PC-9 (cell line): ENCODE data around the gene EXOC3L2. TPM values are rescaled to one million over a fixed set of nuclear protein-coding genes. Genes with fewer than 3 reads are reported as not detected.

Experiments used
- BruUV-seq: library from RNA; stranded (reverse); fragments of 400-500 nt; replicated peaks from 2 replicates; lab custom pipeline; 2021; lab: Mats Ljungman, UMichigan
- CTCF ChIA-PET: fragments of 300-600 bp; sonication (Branson Sonifier 250); formaldehyde crosslinking; loops from one replicate; lab custom pipeline; 2022; ENCODE audit warnings: antibody characterized with exemption; lab: Charles Lee
- POLR2A ChIA-PET: fragments of 300-600 bp; sonication (Branson Sonifier 250); formaldehyde crosslinking; loops from one replicate; lab custom pipeline; 2022; ENCODE audit warnings: antibody characterized with exemption; ENCODE audit not compliant: unreplicated experiment; lab: Charles Lee
- DNase-seq, 2 experiments: peaks; one replicate each; pipeline versions ENCODE4 v3.0.0 to v3.0.0-alpha.2; 2015 to 2022; ENCODE audit warnings: mixed read lengths in 1 of 2
- H2AFZ ChIP-seq: fragments of 200-600 bp; sonication (generic); 2 replicates; pipeline ENCODE4 v1.8.1; 2017; ENCODE audit warnings: antibody characterized with exemption
- H3F3A ChIP-seq: fragments of 200-600 bp; sonication (generic); 2 replicates; pipeline ENCODE4 v1.8.1; 2017; ENCODE audit warnings: antibody characterized with exemption, mild to moderate bottlenecking, low read depth; ENCODE audit not compliant: insufficient read depth
- H3K27ac ChIP-seq: fragments of 200-600 bp; sonication (generic); 2 replicates; pipeline ENCODE4 v1.6.1; 2016; ENCODE audit warnings: mixed run types
- H3K27me3 ChIP-seq: fragments of 200-600 bp; sonication (generic); 2 replicates; pipeline ENCODE4 v1.6.1; 2016; ENCODE audit warnings: low read depth, mixed run types; ENCODE audit not compliant: insufficient read depth
- H3K36me3 ChIP-seq: fragments of 200-600 bp; sonication (generic); 2 replicates; pipeline ENCODE4 v1.6.1; 2016; ENCODE audit warnings: low read depth, mixed run types
- H3K4me1 ChIP-seq: fragments of 200-600 bp; sonication (generic); replicated peaks from 2 replicates; pipeline ENCODE4 v1.6.1; 2016; ENCODE audit warnings: mixed run types; ENCODE audit not compliant: insufficient read depth
- H3K4me2 ChIP-seq: fragments of 200-600 bp; sonication (generic); 2 replicates; pipeline ENCODE4 v1.6.1; 2017; ENCODE audit warnings: mixed run types
- H3K4me3 ChIP-seq: fragments of 200-600 bp; sonication (generic); 2 replicates; pipeline ENCODE4 v1.6.1; 2016; ENCODE audit warnings: mixed run types
- H3K79me2 ChIP-seq: fragments of 200-600 bp; sonication (generic); 2 replicates; pipeline ENCODE4 v1.6.1; 2017; ENCODE audit warnings: low read depth, mixed run types
- H3K9me2 ChIP-seq: fragments of 200-600 bp; sonication (generic); 2 replicates; pipeline ENCODE4 v1.8.1; 2017; ENCODE audit warnings: mild to moderate bottlenecking; ENCODE audit not compliant: insufficient read depth
- H3K9me3 ChIP-seq: fragments of 200-600 bp; sonication (generic); 2 replicates; pipeline ENCODE4 v1.8.1; 2016; ENCODE audit warnings: low read depth; ENCODE audit not compliant: insufficient read depth
- H4K20me1 ChIP-seq: fragments of 200-600 bp; sonication (generic); 2 replicates; pipeline ENCODE4 v1.8.1; 2017; ENCODE audit not compliant: insufficient read depth
- CTCF ChIP-seq: fragments of 200-600 bp; sonication (generic); conservative IDR thresholded peaks from 2 replicates; pipeline ENCODE4 v1.6.1; 2017; ENCODE audit warnings: mixed run types, antibody characterized with exemption, mild to moderate bottlenecking, moderate library complexity
- EZH2 ChIP-seq: fragments of 200-600 bp; sonication (generic); IDR thresholded peaks from 2 replicates; pipeline ENCODE4 v1.8.0; 2017; ENCODE audit warnings: antibody characterized with exemption, low read depth
- intact Hi-C: fragments of 100-400 bp; cut with micrococcal nuclease; formaldehyde crosslinking; loops from one replicate; pipeline ENCODE4 v1.10.0; 2022; ENCODE audit not compliant: unreplicated experiment
- total RNA-seq: library from RNA; stranded (reverse); gene quantifications from 2 replicates; pipeline ENCODE4 v1.2.3, GENCODE V29; 2021

EXOC3L2 gene
- total RNA-seq, 1 experiment from 2014 or later, result not detected

GRCh38 chr19:45250216-45250831 is 5.1 kb upstream of the EXOC3L2 start:
- Histone ChIP-seq H4K20me1 (peaks cover 15% of the 10 kb centered on the region; the same call in 1 of the 2 replicates), H3K27me3 (no peaks in the 10 kb centered on the region; the same call in 1 of the 2 replicates), H2AFZ (peak overlapping the region; percentile 98), H3K36me3 (no peaks in the 10 kb centered on the region), H3F3A (peaks cover 14% of the 10 kb centered on the region; the same call in 1 of the 2 replicates), H3K4me1 (peaks cover 16% of the 10 kb centered on the region), H3K9me2 (no peaks in the 10 kb centered on the region), H3K9me3 (no peaks in the 10 kb centered on the region), H3K79me2 (peaks cover 17% of the 10 kb centered on the region), H3K4me3 (peak overlapping the region; percentile 80), H3K4me2 (peak overlapping the region; percentile 82), H3K27ac (no peak overlapping the region)
- ChIA-PET CTCF (interaction anchor here (1.2 kb wide), 1 partner anchor 228 kb away, joined by 8 read pairs; no protein-coding TSS in a partner anchor), POLR2A (no interaction called here)
- DNase-seq, result peak; percentile 7 to 56
- intact Hi-C loops, result no loop called here
- BruUV-seq, result no TSS peak
- TF ChIP-seq CTCF (no peak), EZH2 (no peak)

GRCh38 chr19:45249261-45250033 is 4.2 kb upstream of the EXOC3L2 start:
- H3K36me3 ChIP-seq, result no peaks in the 10 kb centered on the region
- peaks cover 14% of the 10 kb centered on the region; the same call in 1 of the 2 replicates for H3F3A ChIP-seq
- no peak overlapping the region for H3K27ac ChIP-seq
- no peaks in the 10 kb centered on the region for H3K9me3 ChIP-seq
- H4K20me1 ChIP-seq, result peaks cover 11% of the 10 kb centered on the region; the same call in 1 of the 2 replicates
- no peak for TF ChIP-seq CTCF
- no peak for TF ChIP-seq EZH2
- peaks cover 17% of the 10 kb centered on the region for H3K79me2 ChIP-seq
- peaks cover 6% of the 10 kb centered on the region; the same call in 1 of the 2 replicates for H3K27me3 ChIP-seq
- no peak for DNase-seq
- no TSS peak for BruUV-seq
- intact Hi-C loops, result loop anchor here (2.0 to 10.0 kb wide), 3 partner anchors 88 to 233 kb away; partner anchors contain the start of gene PPP1R37
- H3K4me2 ChIP-seq, result no peak overlapping the region
- H3K4me3 ChIP-seq, result no peak overlapping the region
- H3K9me2 ChIP-seq, result no peaks in the 10 kb centered on the region
- ChIA-PET POLR2A (no interaction called here), CTCF (interaction anchor here (0.6 kb wide), 1 partner anchor 248 kb away, joined by 3 read pairs; no protein-coding TSS in a partner anchor)
- peaks cover 16% of the 10 kb centered on the region for H3K4me1 ChIP-seq
- H2AFZ ChIP-seq, result no peak overlapping the region

- Histone ChIP-seq H3K9me2 (no peaks in the 10 kb centered on the region), H3K4me3 (no peak overlapping the region), H3K27me3 (peaks cover 6% of the 10 kb centered on the region; the same call in 1 of the 2 replicates), H3K9me3 (no peaks in the 10 kb centered on the region), H3K27ac (no peak overlapping the region), H4K20me1 (no peaks in the 10 kb centered on the region), H3K79me2 (peaks cover 7% of the 10 kb centered on the region), H3K36me3 (no peaks in the 10 kb centered on the region), H3K4me1 (peaks cover 11% of the 10 kb centered on the region), H3K4me2 (no peak overlapping the region), H2AFZ (no peak overlapping the region), H3F3A (peaks cover 14% of the 10 kb centered on the region; the same call in 1 of the 2 replicates)
- TF ChIP-seq CTCF (no peak), EZH2 (no peak)
- ChIA-PET POLR2A (no interaction called here), CTCF (no interaction called here)
- intact Hi-C loops, result loop anchor here (5.0 to 10.0 kb wide), 2 partner anchors 90 to 152 kb away; partner anchors contain the start of gene PPP1R37
- DNase-seq, result no peak
- no TSS peak for BruUV-seq
These were observed 1.9 kb upstream of the EXOC3L2 start for GRCh38 chr19:45247136-45247535.
